K562 (cell line): ENCODE data around the gene ZCCHC3. TPM values are rescaled to one million over a fixed set of nuclear protein-coding genes. Genes with fewer than 3 reads are reported as not detected.

Source experiments
- BMI1 ChIP-seq: fragments of 150-350 bp; IDR thresholded peaks from 2 replicates; pipeline ENCODE4 v1.6.1; 2014; ENCODE audit warnings: low read length
- DPF2 ChIP-seq: fragments of 450-650 bp; IDR thresholded peaks from 2 replicates; pipeline ENCODE4 v1.6.1; 2016
- E2F3 ChIP-seq: fragments of 250-450 bp; sonication (Bioruptor Pico); IDR thresholded peaks from 2 replicates; pipeline ENCODE4 v1.4.0; 2020; ENCODE audit warnings: mild to moderate bottlenecking
- FOS ChIP-seq: IDR thresholded peaks from 3 replicates; pipeline ENCODE4 v1.6.1; 2011; ENCODE audit not compliant: insufficient read length; ENCODE audit errors: extremely low read depth
- HDAC2 ChIP-seq: fragments of 450-650 bp; IDR thresholded peaks from 2 replicates; pipeline ENCODE4 v1.6.1; 2016; ENCODE audit warnings: mild to moderate bottlenecking
- JUND ChIP-seq, 2 experiments: IDR thresholded peaks; 2 replicates in 1 of 2; 3 replicates in 1 of 2; pipeline ENCODE4 v1.6.1; 2011; ENCODE audit warnings: borderline replicate concordance in 2 of 2, low read depth in 2 of 2, low read length in 2 of 2, improper control_type of control experiment in 1 of 2, missing biosample characterization in 1 of 2, missing genetic modification characterization in 1 of 2, missing genetic modification reagents in 1 of 2
- KAT2B ChIP-seq: IDR thresholded peaks from one replicate; pipeline ENCODE4 v1.6.1; 2012; ENCODE audit warnings: low read depth, mild to moderate bottlenecking, control low read depth, inconsistent platforms, low read length, moderate library complexity
- MBD2 ChIP-seq: sonication (generic); IDR thresholded peaks from 2 replicates; pipeline ENCODE4 v1.6.1; 2016; ENCODE audit warnings: low read depth, borderline replicate concordance
- MEF2A ChIP-seq: IDR thresholded peaks from 2 replicates; pipeline ENCODE4 v1.6.1; 2011; ENCODE audit warnings: low read depth, mild to moderate bottlenecking, low read length, moderate library complexity; ENCODE audit not compliant: control insufficient read depth
- NFYB ChIP-seq: IDR thresholded peaks from 2 replicates; pipeline ENCODE4 v1.6.1; 2011; ENCODE audit warnings: mild to moderate bottlenecking, moderate library complexity; ENCODE audit not compliant: insufficient read length; ENCODE audit errors: extremely low read depth
- POLR2A ChIP-seq: fragments of 450-650 bp; conservative IDR thresholded peaks from 2 replicates; pipeline ENCODE4 v1.6.1; 2016
- RBBP5 ChIP-seq: fragments of 200-600 bp; sonication (generic); IDR thresholded peaks from 2 replicates; pipeline ENCODE4 v1.6.1; 2012; ENCODE audit warnings: borderline replicate concordance, mild to moderate bottlenecking, low read length, control low read depth, inconsistent platforms; ENCODE audit not compliant: insufficient read depth, poor library complexity, severe bottlenecking
- SUPT5H ChIP-seq: fragments of 450-650 bp; IDR thresholded peaks from 2 replicates; pipeline ENCODE4 v1.6.1; 2016
- TAF1 ChIP-seq: IDR thresholded peaks from 2 replicates; pipeline ENCODE4 v1.6.1; 2011; ENCODE audit warnings: mild to moderate bottlenecking, low read length, moderate library complexity; ENCODE audit not compliant: insufficient read depth, control insufficient read depth, severe bottlenecking; ENCODE audit errors: extremely low read depth
- U2AF2 ChIP-seq: fragments of 200-400 bp; formaldehyde crosslinking; optimal IDR thresholded peaks from 2 replicates; pipeline ENCODE3; 2017; ENCODE audit warnings: low read depth, mild to moderate bottlenecking, low read length
- ZFP30 ChIP-seq: fragments of 250-450 bp; sonication (Bioruptor Pico); IDR thresholded peaks from 2 replicates; pipeline ENCODE4 v1.8.0; 2022; ENCODE audit warnings: moderate library complexity, mild to moderate bottlenecking, inconsistent platforms, borderline replicate concordance
- ZNF263 ChIP-seq: sonication (generic); formaldehyde crosslinking; IDR thresholded peaks from 2 replicates; pipeline ENCODE4 v1.8.0; 2022; ENCODE audit warnings: mild to moderate bottlenecking, missing genetic modification reagents, borderline replicate concordance
- ZNF274 ChIP-seq: IDR thresholded peaks from 2 replicates; pipeline ENCODE4 v1.6.1; 2011; ENCODE audit warnings: low read depth, mild to moderate bottlenecking, low read length, moderate library complexity, borderline replicate concordance
- ZNF644 ChIP-seq: fragments of 200-800 bp; sonication (Bioruptor generic); IDR thresholded peaks from 2 replicates; pipeline ENCODE4 v1.6.1; 2016; ENCODE audit warnings: low read depth, missing genetic modification characterization, missing compliant biosample characterization
- ZNF707 ChIP-seq: fragments of 250-450 bp; sonication (Bioruptor Pico); conservative IDR thresholded peaks from 2 replicates; pipeline ENCODE4 v1.8.0; 2022; ENCODE audit warnings: inconsistent platforms, mild to moderate bottlenecking, moderate library complexity
- ZSCAN29 ChIP-seq: fragments of 450-650 bp; IDR thresholded peaks from 2 replicates; pipeline ENCODE4 v1.6.1; 2017
- polyA plus RNA-seq, 8 experiments: library from polyadenylated mRNA; depleted of rRNA in 4 of 8; stranded (reverse) in 5 of 8; unstranded in 3 of 8; fragments of >200 nt; fragmentation: Nextera tagmentation in 2 of 8; fragmentation: Illumina TruSeq in 1 of 8; extraction: Ambion mirVana in 2 of 8; extraction: Trizol in 1 of 8; gene quantifications; 2 replicates each; pipeline versions ENCODE4 v1.2.1 to v1.2.3, GENCODE V29; 2011 to 2014; ENCODE audit warnings: inconsistent platforms in 1 of 8, missing spikeins in 1 of 8
- total RNA-seq, 7 experiments: library from RNA; depleted of rRNA in 6 of 7; stranded (reverse); fragments of >200 nt in 6 of 7; fragmentation: Illumina TruSeq in 2 of 7; extraction: Trizol in 2 of 7; gene quantifications; 2 replicates each; pipeline versions ENCODE4 v1.2.1 to v1.2.3, GENCODE V29; 2011 to 2021; ENCODE audit warnings: low replicate concordance in 1 of 7
- TF ChIP-seq, protein P1 (sequence below): sonication (generic); formaldehyde crosslinking; IDR thresholded peaks from 2 replicates; pipeline ENCODE4 v1.8.1; 2023; ENCODE audit warnings: mild to moderate bottlenecking, missing genetic modification reagents, moderate library complexity
- TF ChIP-seq, protein P2 (sequence below): fragments of 250-450 bp; sonication (Bioruptor Pico); IDR thresholded peaks from 2 replicates; pipeline ENCODE4 v1.5.0; 2020; ENCODE audit warnings: mild to moderate bottlenecking, borderline replicate concordance
- TF ChIP-seq, protein P3 (sequence below): fragments of 250-450 bp; sonication (Bioruptor Pico); IDR thresholded peaks from 2 replicates; pipeline ENCODE4 v1.4.0; 2020; ENCODE audit warnings: borderline replicate concordance

The ZCCHC3 gene
- total and polyA plus RNA-seq, 9 of the 15 experiments (the other 6 are each of a cell fraction or from before 2014, with no cell fraction given) = 2.8 to 23.3 (median 16.5) TPM

DNA sequence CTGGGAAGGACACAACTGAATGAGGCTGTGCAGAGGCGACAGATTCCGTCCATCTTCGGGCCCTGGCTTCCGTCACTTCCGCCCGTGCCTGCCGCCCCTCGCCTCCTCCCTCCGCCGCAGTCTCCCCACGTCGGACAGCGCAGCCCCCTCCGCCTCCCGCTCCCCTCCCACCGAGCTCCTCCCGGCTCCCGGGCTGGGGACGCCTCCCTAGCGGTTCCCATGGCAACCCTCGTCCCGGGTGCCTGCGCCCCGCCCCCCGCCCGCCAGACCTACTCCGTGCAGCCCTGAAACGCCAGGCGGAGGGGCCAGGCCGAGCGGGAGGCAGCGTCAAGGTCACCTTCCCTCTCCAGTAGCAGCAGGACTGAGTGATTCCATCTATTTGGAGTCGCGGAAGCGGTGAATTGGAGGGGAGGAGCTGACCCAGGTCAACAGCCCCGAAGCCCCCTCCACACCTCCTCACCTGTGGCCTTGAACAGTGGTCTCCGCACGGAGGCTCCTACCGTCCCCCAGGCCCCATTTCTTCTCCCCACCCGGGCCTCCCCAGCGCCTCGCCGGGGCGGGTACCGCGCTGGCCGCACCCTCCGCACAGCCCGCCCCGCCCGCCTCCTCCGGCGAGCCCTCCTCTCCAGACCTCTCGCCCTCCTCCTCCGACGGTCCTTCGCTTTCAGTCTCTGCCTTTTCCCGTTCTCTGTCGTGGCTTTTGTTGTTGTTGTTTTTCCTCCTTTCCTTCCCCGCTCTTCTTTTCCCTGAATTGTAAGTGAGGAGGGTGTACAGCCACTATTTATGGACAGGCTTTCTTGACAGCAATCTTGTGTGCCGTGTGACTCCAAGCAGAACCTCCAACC, 50.5 kb downstream of the ZCCHC3 start (continued):
- no peak for TF ChIP-seq RBBP5
- peak; percentile 90 for TF ChIP-seq ZNF263 (CRISPR knock-in tag)
- TF ChIP-seq, protein P1, sequence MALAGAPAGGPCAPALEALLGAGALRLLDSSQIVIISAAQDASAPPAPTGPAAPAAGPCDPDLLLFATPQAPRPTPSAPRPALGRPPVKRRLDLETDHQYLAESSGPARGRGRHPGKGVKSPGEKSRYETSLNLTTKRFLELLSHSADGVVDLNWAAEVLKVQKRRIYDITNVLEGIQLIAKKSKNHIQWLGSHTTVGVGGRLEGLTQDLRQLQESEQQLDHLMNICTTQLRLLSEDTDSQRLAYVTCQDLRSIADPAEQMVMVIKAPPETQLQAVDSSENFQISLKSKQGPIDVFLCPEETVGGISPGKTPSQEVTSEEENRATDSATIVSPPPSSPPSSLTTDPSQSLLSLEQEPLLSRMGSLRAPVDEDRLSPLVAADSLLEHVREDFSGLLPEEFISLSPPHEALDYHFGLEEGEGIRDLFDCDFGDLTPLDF (CRISPR knock-in tag) = no peak
- TF ChIP-seq KAT2B = no peak
- TF ChIP-seq NFYB = no peak
- peak; percentile 36; the same call in 1 of the 2 replicates for TF ChIP-seq MBD2
- TF ChIP-seq E2F3 = no peak
- no peak for TF ChIP-seq U2AF2
- peak; percentile 80 for TF ChIP-seq SUPT5H
- no peak for TF ChIP-seq ZNF707 (CRISPR knock-in tag)
- no peak for TF ChIP-seq ZFP30 (CRISPR knock-in tag)
- peak; percentile 43 for TF ChIP-seq TAF1
- TF ChIP-seq POLR2A = peak; percentile 85
- TF ChIP-seq ZNF644 = no peak
- TF ChIP-seq HDAC2 = peak; percentile 70; the same call in 1 of the 2 replicates
- TF ChIP-seq, protein P2, sequence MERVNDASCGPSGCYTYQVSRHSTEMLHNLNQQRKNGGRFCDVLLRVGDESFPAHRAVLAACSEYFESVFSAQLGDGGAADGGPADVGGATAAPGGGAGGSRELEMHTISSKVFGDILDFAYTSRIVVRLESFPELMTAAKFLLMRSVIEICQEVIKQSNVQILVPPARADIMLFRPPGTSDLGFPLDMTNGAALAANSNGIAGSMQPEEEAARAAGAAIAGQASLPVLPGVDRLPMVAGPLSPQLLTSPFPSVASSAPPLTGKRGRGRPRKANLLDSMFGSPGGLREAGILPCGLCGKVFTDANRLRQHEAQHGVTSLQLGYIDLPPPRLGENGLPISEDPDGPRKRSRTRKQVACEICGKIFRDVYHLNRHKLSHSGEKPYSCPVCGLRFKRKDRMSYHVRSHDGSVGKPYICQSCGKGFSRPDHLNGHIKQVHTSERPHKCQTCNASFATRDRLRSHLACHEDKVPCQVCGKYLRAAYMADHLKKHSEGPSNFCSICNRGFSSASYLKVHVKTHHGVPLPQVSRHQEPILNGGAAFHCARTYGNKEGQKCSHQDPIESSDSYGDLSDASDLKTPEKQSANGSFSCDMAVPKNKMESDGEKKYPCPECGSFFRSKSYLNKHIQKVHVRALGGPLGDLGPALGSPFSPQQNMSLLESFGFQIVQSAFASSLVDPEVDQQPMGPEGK (CRISPR knock-in tag) = no peak
- TF ChIP-seq, protein P3, sequence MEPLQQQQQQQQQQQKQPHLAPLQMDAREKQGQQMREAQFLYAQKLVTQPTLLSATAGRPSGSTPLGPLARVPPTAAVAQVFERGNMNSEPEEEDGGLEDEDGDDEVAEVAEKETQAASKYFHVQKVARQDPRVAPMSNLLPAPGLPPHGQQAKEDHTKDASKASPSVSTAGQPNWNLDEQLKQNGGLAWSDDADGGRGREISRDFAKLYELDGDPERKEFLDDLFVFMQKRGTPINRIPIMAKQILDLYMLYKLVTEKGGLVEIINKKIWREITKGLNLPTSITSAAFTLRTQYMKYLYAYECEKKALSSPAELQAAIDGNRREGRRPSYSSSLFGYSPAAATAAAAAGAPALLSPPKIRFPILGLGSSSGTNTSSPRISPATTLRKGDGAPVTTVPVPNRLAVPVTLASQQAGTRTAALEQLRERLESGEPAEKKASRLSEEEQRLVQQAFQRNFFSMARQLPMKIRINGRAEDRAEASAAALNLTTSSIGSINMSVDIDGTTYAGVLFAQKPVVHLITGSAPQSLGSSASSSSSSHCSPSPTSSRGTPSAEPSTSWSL (CRISPR knock-in tag) = no peak
- no peak for TF ChIP-seq ZSCAN29
- no peak for TF ChIP-seq FOS
- TF ChIP-seq BMI1 = peak; percentile 86
- TF ChIP-seq DPF2 = peak; percentile 87
- TF ChIP-seq JUND (IDR thresholded peaks at IDR 0.05; ENCODE audit: borderline replicate concordance, low read depth, low read length) = 0 out of 2 replicates have a peak, but pooled peaks have one; percentile 6
- TF ChIP-seq JUND (tag; IDR thresholded peaks at IDR 0.05; ENCODE audit: borderline replicate concordance, low read depth, low read length) = no peak; the same call in 2 of the 3 replicates
- no peak for TF ChIP-seq MEF2A
- no peak for TF ChIP-seq ZNF274
